HUDEP-2 (cell line): Measurements from ENCODE around the gene IL24.

Experiments
- DNase-seq, 76 experiments: peaks; one replicate each; lab custom pipeline; 2025; ENCODE audit not compliant: unreplicated experiment in 76 of 76; lab: John Stamatoyannopoulos, UW

The IL24 gene

GRCh38 chr1:206878456-206878855 is 18.8 kb upstream of the IL24 start:
- DNase-seq: peak in 4 of 76 experiments; percentile 7 to 32 (median 12)

- no peak for DNase-seq
Measured at GRCh38 chr1:206880314-206880713, 16.9 kb upstream of the IL24 start.

GRCh38 chr1:206882555-206882954 is 14.7 kb upstream of the IL24 start:
- no peak for DNase-seq

- DNase-seq: no peak
Measured at GRCh38 chr1:206883160-206883559, 14.1 kb upstream of the IL24 start.

- no peak for DNase-seq
Measured at GRCh38 chr1:206883876-206884275, 13.4 kb upstream of the IL24 start.

- DNase-seq: no peak
Measured at GRCh38 chr1:206885341-206886060, 11.7 kb upstream of the IL24 start.

GRCh38 chr1:206886831-206887230 is 10.4 kb upstream of the IL24 start:
- DNase-seq: no peak

GRCh38 chr1:206887701-206888100 is 9.5 kb upstream of the IL24 start:
- no peak for DNase-seq

GRCh38 chr1:206890125-206891060 is 6.8 kb upstream of the IL24 start:
- DNase-seq: no peak

GRCh38 chr1:206891412-206891811 is 5.8 kb upstream of the IL24 start:
- DNase-seq: no peak

- DNase-seq: no peak
Measured at GRCh38 chr1:206892351-206892984, 4.8 kb upstream of the IL24 start.

GRCh38 chr1:206893380-206893779 is 3.9 kb upstream of the IL24 start:
- no peak for DNase-seq

GRCh38 chr1:206895325-206895724 is 1.9 kb upstream of the IL24 start:
- no peak for DNase-seq

- no peak for DNase-seq
Measured at GRCh38 chr1:206895837-206896242, 1.4 kb upstream of the IL24 start.

- DNase-seq: no peak
Measured at GRCh38 chr1:206896261-206896660, 982 bp upstream of the IL24 start.

- no peak for DNase-seq
Measured at GRCh38 chr1:206898089-206898914, 1.1 kb downstream of the IL24 start.

GRCh38 chr1:206898915-206899431 is 1.7 kb downstream of the IL24 start:
- DNase-seq: no peak

GRCh38 chr1:206899717-206900116 is 2.5 kb downstream of the IL24 start:
- no peak for DNase-seq

GRCh38 chr1:206900149-206900548 is 2.9 kb downstream of the IL24 start:
- DNase-seq: no peak

- no peak for DNase-seq
Measured at GRCh38 chr1:206901944-206902343, 4.7 kb downstream of the IL24 start.
